Stimulated activated naive CD8-positive, alpha-beta T cell treated with anti-CD3 and anti-CD28 coated beads, Interleukin-15, amount 100 ng/mL, for 72 hours (primary cell): ENCODE data around the gene KIF26A.
A peak's percentile ranks its signal among the peaks of the same experiment; 100 is the strongest.

Experiments
- ATAC-seq: fragments of 150-1000 bp; cut with Tn5 transposase; 2 replicates; pipeline ENCODE4 v1.10.0; 2021; ENCODE audit warnings: mild to moderate bottlenecking, moderate library complexity
- DNase-seq, 2 donors: peaks; one replicate each; pipeline ENCODE4 v3.0.0; 2021 to 2022
- H3K27ac Mint-ChIP-seq, 2 donors: one replicate each; pipeline ENCODE4 v1.8.0; 2022; ENCODE audit warnings: mild to moderate bottlenecking in 2 of 2, mixed read lengths in 2 of 2, moderate library complexity in 2 of 2
- H3K27me3 Mint-ChIP-seq: one replicate; pipeline ENCODE4 v1.8.0; 2022; ENCODE audit warnings: mixed read lengths
- H3K4me1 Mint-ChIP-seq: one replicate; pipeline ENCODE4 v1.8.0; 2022; ENCODE audit warnings: mild to moderate bottlenecking, mixed read lengths
- H3K4me3 Mint-ChIP-seq, 2 donors: one replicate each; pipeline ENCODE4 v1.8.0; 2022; ENCODE audit warnings: mild to moderate bottlenecking in 2 of 2, mixed read lengths in 2 of 2, moderate library complexity in 1 of 2
- H3K9me3 Mint-ChIP-seq, 2 donors: one replicate each; pipeline ENCODE4 v1.8.0; 2022; ENCODE audit warnings: mixed read lengths in 2 of 2

KIF26A gene

GRCh38 chr14:104140463-104141331 is 2.3 kb downstream of the KIF26A start:
- no peaks in the 10 kb centered on the region for H3K9me3 Mint-ChIP-seq
- H3K4me3 Mint-ChIP-seq: no peak overlapping the region
- H3K4me1 Mint-ChIP-seq: peaks cover 12% of the 10 kb centered on the region
- no peak overlapping the region for H3K27ac Mint-ChIP-seq
- H3K27me3 Mint-ChIP-seq: peaks cover 56% of the 10 kb centered on the region
- ATAC-seq (no peak), DNase-seq (no peak)

DNA sequence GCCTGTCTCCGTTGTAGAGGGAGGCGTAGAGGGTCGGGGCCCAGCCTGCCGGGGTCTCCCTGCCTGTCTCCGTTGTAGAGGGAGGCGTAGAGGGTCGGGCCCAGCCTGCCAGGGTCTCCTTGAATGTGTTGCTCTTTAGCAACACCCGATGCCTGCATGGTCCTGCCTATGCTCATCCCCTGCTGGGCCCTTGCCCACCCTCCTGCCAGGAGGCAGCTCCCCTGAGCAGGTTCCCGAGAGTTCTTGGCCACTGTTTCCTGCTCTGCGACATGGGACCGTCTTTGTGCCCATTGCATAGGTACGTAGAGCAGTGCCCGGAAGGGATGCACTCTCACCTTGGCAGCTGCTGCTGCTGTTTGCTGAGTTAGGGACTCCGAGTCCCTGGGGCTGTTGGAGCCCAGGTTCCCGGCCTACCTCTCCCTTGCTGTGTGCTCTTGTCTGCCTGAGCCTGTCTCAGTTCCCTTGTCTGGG is 3.3 kb downstream of the KIF26A start:
- H3K4me1 Mint-ChIP-seq: peaks cover 8% of the 10 kb centered on the region
- H3K9me3 Mint-ChIP-seq: no peaks in the 10 kb centered on the region
- no peak overlapping the region for H3K27ac Mint-ChIP-seq
- no peak overlapping the region for H3K4me3 Mint-ChIP-seq
- DNase-seq (no peak), ATAC-seq (no peak)
- peaks cover 59% of the 10 kb centered on the region for H3K27me3 Mint-ChIP-seq

DNA sequence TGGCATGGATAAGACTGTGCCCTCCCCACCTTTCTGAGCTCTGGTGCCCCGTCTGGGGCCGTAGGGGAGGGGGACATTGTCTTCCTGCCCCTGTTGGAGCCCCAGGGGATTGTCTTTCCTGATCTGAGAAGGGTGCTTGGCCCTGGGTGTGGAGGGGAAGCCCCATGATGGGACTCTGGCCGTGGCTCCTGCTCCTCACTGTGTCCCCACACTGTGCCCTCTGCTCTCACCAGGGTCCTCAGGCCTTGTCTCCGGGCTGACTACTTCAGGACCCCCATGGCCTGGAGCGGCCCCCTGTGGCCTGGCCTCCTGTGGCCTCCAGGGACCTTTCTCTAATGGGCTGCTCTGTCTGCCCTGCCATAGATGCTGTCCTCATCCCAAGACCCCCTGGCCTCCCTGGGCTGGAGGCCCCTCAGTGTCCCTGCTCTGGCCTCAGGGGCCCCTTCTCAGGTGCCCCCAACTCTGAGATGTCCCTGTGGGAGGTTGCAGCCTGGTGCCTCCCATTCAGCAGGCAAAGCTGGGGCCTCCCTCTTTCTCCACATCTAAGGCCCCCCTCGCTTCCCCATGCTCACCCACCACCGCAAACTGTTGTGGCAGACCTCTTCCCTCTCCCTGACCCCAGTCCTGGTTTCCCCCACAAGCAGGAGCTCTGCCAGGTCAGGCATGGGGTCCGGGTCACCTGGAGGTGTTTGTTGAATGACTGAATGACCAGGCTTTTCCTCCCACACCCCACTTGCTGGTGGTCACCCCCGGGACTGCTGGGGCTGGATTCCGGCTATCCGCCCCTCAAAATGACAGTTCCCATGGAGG is 4.0 kb downstream of the KIF26A start:
- Mint-ChIP-seq H3K27ac (no peak overlapping the region), H3K9me3 (no peaks in the 10 kb centered on the region), H3K27me3 (peaks cover 55% of the 10 kb centered on the region), H3K4me1 (peaks cover under 1% of the 10 kb centered on the region), H3K4me3 (no peak overlapping the region)
- ATAC-seq (no peak), DNase-seq (no peak)

DNA sequence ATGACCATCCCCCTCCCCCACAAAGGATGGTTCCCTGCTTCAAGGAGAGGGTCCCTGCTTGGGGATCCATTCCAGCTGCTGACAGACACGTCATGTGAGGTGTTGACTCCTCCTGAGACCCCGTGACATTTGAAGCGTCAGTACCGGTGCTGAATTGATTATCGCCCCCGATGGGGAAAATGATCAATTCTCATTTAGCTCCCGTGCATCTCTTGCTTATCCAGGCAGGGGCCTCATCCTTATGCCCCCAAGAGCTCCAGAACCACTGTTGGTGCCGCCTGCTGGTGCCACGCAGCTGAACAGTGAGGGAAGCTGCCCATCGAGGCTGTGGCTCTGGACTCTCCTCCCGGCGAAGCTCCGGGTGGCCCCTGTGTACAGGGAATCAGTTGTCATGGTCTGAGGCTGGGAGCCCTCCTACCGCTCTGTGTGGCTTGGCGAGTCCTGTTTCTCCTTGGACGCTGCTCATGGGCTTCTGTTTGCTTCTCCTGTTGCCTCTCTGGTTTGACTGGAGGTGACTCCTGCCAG is 4.6 kb downstream of the KIF26A start:
- no peaks in the 10 kb centered on the region for H3K4me1 Mint-ChIP-seq
- ATAC-seq (no peak), DNase-seq (no peak)
- no peaks in the 10 kb centered on the region for H3K9me3 Mint-ChIP-seq
- H3K27ac Mint-ChIP-seq: peak overlapping the region in 1 of 2 donors; percentile 42
- H3K27me3 Mint-ChIP-seq: peaks cover 50% of the 10 kb centered on the region
- no peak overlapping the region for H3K4me3 Mint-ChIP-seq

DNA sequence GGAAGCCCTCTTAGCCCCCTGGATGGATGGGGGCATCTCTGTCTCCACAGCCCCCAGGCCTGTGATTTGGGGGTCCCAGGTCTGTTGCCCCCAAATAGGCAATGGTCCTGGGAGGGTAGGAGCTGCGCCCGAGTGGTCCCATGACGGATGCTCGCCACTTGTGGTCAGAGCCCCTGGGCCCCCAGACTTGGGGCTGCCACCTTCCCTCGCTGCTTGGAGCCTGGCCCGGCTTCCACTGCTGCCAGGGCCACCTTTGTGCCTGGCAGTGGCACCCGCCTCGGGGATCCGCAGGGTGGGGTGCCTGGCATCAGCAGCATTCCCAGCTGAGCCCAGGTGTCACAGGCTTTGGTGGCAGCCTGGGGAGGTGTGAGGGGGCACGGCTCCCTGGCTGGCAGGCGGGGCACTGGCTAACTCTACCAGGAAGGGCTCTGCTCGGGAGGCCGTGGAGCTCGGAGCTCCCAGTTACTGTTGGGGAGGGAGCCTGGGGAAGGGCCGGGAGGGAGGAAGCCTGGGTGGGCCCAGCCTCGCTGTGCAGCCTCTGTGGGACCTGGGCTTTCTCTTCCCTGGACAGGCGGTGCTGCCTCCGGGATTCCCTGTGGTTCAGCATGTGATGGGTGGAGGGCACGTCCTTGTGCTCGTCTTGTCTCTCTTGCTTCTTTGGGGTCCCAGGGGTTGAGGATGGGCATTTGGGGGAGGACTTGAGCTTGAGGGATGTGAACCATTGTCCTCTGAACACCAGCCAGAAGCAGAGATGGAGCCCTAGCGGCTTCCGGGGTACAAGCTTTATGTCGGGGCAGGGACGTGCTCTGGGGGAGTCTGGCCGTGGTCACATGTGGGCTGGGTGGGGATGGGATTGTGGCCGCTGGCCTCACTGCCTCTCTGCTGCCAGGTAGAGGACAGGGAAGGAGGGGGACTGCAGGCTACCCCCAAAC is 5.4 kb downstream of the KIF26A start:
- ATAC-seq: no peak
- no peak for DNase-seq

GRCh38 chr14:104144453-104144790 is 6.0 kb downstream of the KIF26A start:
- Mint-ChIP-seq H3K4me3 (no peak overlapping the region), H3K9me3 (no peaks in the 10 kb centered on the region), H3K27ac (no peak overlapping the region), H3K27me3 (peaks cover 52% of the 10 kb centered on the region), H3K4me1 (no peaks in the 10 kb centered on the region)
- ATAC-seq (no peak), DNase-seq (no peak)

More for the DNA sequence above, 5.4 kb downstream of the KIF26A start:
- no peaks in the 10 kb centered on the region for H3K4me1 Mint-ChIP-seq
- no peak overlapping the region for H3K4me3 Mint-ChIP-seq
- peak overlapping the region in 1 of 2 donors; percentile 42 for H3K27ac Mint-ChIP-seq
- H3K9me3 Mint-ChIP-seq: no peaks in the 10 kb centered on the region
- peaks cover 57% of the 10 kb centered on the region for H3K27me3 Mint-ChIP-seq

DNA sequence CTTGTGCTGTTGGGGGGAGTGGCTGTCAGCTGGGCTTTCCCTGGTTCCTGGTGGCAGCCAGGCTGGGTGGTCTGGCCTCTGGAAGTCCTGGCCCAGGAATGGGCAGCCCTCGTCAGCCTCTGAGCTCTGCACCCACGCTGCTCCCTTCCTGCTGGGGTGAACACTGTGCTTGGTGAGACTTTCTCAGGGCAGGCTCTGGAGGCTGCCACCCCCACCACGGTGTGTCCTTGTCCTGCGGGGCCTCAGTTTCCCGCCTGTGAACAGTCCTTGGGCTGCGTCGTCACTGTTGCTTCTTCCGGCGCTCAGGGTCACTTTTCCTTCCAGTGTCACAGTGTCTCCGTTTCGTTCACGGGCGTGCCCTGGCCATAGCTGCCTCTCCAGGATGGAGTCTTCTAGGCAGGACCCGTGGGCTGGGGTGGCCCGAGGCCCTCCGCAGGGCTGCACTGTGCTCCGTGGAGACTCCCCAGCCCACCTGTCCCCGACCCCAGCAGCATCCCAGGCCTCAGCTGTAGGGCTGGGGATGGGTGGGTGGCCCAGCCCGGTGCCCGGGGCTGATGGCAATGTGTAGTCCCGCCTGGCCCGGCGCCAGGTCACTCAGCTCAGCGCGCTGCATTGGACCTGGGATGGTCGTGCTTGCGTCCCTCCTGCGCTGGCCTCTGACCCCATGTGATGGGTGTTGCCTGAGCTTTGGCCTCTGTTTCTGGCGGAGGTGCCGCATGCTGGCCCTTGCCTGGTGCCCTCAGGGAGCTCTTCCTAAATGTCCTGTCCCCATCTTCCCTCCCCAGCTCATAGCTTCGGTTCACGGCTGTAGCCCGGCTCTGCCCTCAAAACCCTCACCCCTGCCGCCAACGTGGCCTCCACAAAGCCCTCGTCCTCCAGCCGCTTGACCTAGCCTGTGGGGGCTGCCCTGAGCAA is 6.8 kb downstream of the KIF26A start:
- H3K27me3 Mint-ChIP-seq: peaks cover 44% of the 10 kb centered on the region
- peaks cover under 1% of the 10 kb centered on the region for H3K4me1 Mint-ChIP-seq
- no peak for ATAC-seq
- H3K9me3 Mint-ChIP-seq: no peaks in the 10 kb centered on the region
- DNase-seq: no peak
- no peak overlapping the region for H3K4me3 Mint-ChIP-seq
- no peak overlapping the region for H3K27ac Mint-ChIP-seq

DNA sequence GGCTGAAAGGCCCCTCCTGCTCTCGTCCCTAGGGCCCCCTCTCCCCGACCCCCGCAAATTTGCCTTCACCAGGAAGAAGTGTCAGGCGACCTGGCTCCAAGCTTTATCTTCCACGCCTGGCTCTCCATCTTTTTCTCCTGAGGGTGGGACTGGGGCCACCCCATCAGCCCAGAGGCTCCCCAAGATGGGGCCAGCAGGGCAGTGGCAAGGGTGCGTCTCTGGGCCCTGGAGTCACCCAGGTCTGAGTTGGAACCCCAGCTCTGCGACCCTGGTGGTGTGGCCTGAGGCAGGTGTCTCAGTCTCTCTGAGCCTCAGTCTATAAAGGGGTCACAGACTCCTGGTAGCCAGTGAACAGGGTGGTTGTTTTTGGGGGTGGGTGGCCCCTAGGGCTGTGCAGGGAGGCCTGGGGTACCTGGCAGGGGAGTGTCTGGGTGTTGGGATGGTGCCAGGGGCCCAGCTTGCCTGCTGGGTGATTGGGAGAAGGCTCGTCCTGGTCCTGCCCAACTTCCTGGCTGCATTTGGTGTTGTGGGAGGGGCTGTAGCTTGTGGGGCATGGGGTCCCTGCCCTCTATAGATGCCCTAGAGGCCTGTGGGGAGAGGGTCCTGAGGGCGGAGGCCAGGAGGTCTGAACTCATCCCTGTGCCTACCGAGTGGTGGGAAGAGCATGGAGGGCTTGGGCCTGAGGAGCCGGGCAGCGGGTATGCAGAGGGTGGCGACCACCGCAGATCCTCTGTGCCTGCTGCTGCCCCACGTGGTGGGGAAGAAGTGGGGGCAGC is 7.6 kb downstream of the KIF26A start:
- H3K9me3 Mint-ChIP-seq: no peaks in the 10 kb centered on the region
- peaks cover 36% of the 10 kb centered on the region for H3K27me3 Mint-ChIP-seq
- no peak overlapping the region for H3K4me3 Mint-ChIP-seq
- H3K4me1 Mint-ChIP-seq: peaks cover 5% of the 10 kb centered on the region
- no peak for DNase-seq
- no peak for ATAC-seq
- no peak overlapping the region for H3K27ac Mint-ChIP-seq

DNA sequence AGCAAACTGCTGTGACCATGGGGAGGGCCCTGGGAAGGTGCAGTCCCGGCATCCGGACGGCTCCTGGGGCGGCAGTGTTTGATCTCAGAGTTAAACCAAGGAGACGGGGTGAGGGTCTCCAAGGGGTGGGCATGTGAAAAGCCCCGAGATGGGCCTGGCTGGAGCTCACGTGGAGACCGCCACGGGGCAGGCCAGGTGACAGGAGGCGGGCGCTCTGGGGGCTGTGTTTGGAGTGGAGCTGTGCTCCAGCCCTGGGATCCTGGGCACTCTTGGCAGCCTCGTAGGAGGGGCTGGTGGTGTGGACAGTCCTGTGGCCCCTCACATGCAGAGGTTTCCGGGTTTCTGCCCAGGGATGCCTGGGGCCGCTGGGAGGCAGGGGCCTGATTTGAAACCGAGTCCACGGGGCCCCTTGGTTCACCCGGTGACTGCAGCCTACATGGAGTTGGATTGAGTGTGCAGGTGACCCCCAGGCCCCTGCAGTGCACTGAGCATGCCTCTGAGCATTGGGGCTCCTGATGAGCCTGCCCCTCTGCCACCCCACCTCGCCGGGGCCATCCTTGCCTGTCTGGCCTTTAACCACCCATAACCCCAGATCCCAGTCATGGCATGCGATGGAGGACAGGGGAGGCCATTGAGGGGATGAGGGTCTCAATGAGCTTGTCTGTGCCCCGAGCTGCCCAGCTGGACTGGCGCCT is 8.4 kb downstream of the KIF26A start:
- Mint-ChIP-seq H3K27ac (no peak overlapping the region), H3K4me3 (no peak overlapping the region), H3K4me1 (peaks cover 5% of the 10 kb centered on the region), H3K9me3 (no peaks in the 10 kb centered on the region), H3K27me3 (peaks cover 34% of the 10 kb centered on the region)
- no peak for DNase-seq
- no peak for ATAC-seq

DNA sequence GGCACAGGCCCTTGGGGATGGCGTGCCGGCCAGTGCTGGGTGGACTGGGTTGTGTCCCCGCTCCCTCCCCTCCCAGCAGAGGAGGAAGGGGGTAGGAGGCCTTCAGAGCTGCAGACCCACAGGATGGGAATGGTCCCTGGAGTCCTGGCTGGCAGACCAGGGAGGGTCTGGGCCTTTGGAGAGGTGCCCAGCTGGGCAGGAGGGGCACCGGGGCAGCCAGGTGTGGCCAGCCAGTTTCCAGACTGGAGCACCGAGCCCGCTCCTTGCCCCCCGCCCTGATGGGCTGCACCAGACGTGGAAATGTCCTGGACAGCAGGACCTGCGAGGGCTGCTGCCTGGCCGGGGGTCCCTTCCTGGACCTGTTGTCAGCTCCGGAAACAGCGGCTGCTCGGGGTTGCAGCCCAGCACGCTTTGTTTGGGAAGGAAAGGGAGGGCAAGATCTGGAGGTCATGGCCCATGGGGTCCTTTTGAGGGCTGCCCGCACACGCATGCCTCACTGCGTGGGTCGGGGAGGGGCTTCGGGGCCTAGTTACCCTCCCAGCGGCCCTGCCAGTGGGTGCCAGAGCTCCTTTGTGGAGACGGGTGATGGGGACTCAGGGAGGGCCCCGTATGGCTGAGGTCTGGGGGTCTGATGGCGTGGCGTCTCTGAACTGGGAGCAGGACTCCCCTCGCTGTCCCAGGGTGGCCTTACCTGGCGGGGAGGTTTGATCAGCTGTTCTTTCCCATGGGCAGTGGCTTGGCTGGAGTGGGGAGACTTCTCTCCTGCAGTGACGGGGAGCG is 9.1 kb downstream of the KIF26A start:
- DNase-seq (no peak), ATAC-seq (no peak)
- Mint-ChIP-seq H3K4me3 (no peak overlapping the region), H3K27ac (peak overlapping the region in 1 of 2 donors; percentile 87), H3K4me1 (peaks cover 5% of the 10 kb centered on the region), H3K9me3 (no peaks in the 10 kb centered on the region), H3K27me3 (peaks cover 27% of the 10 kb centered on the region)

- peak overlapping the region in 1 of 2 donors; percentile 91 for H3K27ac Mint-ChIP-seq
- no peaks in the 10 kb centered on the region for H3K9me3 Mint-ChIP-seq
- ATAC-seq: no peak
- peaks cover 22% of the 10 kb centered on the region for H3K27me3 Mint-ChIP-seq
- H3K4me3 Mint-ChIP-seq: no peak overlapping the region
- peaks cover 5% of the 10 kb centered on the region for H3K4me1 Mint-ChIP-seq
- DNase-seq: no peak
These were observed 10.3 kb downstream of the KIF26A start for GRCh38 chr14:104148433-104149277.

DNA sequence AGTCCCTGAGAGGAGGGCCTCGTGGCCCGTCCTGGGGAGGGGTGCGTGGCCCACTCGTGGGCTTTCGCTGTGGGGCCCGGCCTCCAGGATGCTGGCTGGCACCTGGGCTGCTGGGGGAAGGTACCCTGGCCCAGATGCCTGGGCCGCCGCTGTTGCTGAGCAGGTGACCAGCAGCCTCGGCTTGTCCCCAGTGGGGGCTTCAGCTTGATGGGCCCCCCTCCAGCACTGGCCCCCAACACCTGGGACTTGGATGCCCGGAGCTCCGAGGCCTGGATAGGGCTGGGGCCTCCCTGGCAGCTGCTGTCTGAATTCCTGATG is 10.8 kb downstream of the KIF26A start:
- no peaks in the 10 kb centered on the region for H3K9me3 Mint-ChIP-seq
- peaks cover 22% of the 10 kb centered on the region for H3K27me3 Mint-ChIP-seq
- DNase-seq (no peak), ATAC-seq (no peak)
- H3K4me3 Mint-ChIP-seq: no peak overlapping the region
- peaks cover 5% of the 10 kb centered on the region for H3K4me1 Mint-ChIP-seq
- H3K27ac Mint-ChIP-seq: no peak overlapping the region
